HEK293T (cell line): Measurements from ENCODE around the gene GRAMD1A.

Source experiments
- PKNOX1 ChIP-seq: fragments of 450-650 bp; IDR thresholded peaks from 2 replicates; pipeline ENCODE4 v1.6.1; 2016
- SUZ12 ChIP-seq: fragments of 450-650 bp; IDR thresholded peaks from 2 replicates; pipeline ENCODE4 v1.6.1; 2016; ENCODE audit warnings: mild to moderate bottlenecking

GRCh38 chr19:34964598-34964997 is 35.5 kb upstream of the GRAMD1A start:
- TF ChIP-seq PKNOX1 (no peak), SUZ12 (no peak)
